ENCODE data around the gene ZFP62.

GRCh38 chr5:180832638-180833068, 28.4 kb downstream of the ZFP62 start:
- TF ChIP-seq, protein P1, sequence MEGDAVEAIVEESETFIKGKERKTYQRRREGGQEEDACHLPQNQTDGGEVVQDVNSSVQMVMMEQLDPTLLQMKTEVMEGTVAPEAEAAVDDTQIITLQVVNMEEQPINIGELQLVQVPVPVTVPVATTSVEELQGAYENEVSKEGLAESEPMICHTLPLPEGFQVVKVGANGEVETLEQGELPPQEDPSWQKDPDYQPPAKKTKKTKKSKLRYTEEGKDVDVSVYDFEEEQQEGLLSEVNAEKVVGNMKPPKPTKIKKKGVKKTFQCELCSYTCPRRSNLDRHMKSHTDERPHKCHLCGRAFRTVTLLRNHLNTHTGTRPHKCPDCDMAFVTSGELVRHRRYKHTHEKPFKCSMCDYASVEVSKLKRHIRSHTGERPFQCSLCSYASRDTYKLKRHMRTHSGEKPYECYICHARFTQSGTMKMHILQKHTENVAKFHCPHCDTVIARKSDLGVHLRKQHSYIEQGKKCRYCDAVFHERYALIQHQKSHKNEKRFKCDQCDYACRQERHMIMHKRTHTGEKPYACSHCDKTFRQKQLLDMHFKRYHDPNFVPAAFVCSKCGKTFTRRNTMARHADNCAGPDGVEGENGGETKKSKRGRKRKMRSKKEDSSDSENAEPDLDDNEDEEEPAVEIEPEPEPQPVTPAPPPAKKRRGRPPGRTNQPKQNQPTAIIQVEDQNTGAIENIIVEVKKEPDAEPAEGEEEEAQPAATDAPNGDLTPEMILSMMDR (IDR thresholded peaks at IDR 0.05): no peak
- TF ChIP-seq POLR2AphosphoS5 (IDR thresholded peaks at IDR 0.05): no peak
- no peak for TF ChIP-seq POLR2A (IDR thresholded peaks at IDR 0.05)
- TF ChIP-seq EP300 (IDR thresholded peaks at IDR 0.05): no peak

All from suprapubic skin (tissue), 4 donors.